Activated naive CD4-positive, alpha-beta T cell treated with anti-CD3 and anti-CD28 coated beads for 36 hours (primary cell): ENCODE measurements around the gene EDN3. TPM values are rescaled to one million over a fixed set of nuclear protein-coding genes. Genes with fewer than 3 reads are reported as not detected.

ENCODE experiments used
- CTCF ChIA-PET: fragments of 350-600 bp; sonication (Branson Sonifier 250); formaldehyde crosslinking; loops from one replicate; lab custom pipeline; 2021; ENCODE audit warnings: antibody characterized with exemption; lab: Charles Lee
- DNase-seq: peaks from one replicate; pipeline ENCODE4 v3.0.0-alpha.2; 2020
- H3K27ac Mint-ChIP-seq: one replicate; pipeline ENCODE4 v1.8.0; 2021; ENCODE audit warnings: mild to moderate bottlenecking, mixed read lengths
- H3K27me3 Mint-ChIP-seq: one replicate; pipeline ENCODE4 v1.8.0; 2021; ENCODE audit warnings: low read depth, mixed read lengths
- H3K36me3 Mint-ChIP-seq: one replicate; pipeline ENCODE4 v1.8.0; 2021; ENCODE audit warnings: low read depth, mixed read lengths
- H3K4me1 Mint-ChIP-seq: one replicate; pipeline ENCODE4 v1.8.0; 2021; ENCODE audit warnings: low read depth, mixed read lengths
- H3K4me3 Mint-ChIP-seq: one replicate; pipeline ENCODE4 v1.8.0; 2021; ENCODE audit warnings: mild to moderate bottlenecking, moderate library complexity, mixed read lengths
- H3K9me3 Mint-ChIP-seq: one replicate; pipeline ENCODE4 v1.8.0; 2021; ENCODE audit warnings: mixed read lengths
- intact Hi-C: fragments of 100-400 bp; cut with micrococcal nuclease; formaldehyde crosslinking; loops from one replicate; pipeline ENCODE4 v1.15.1; 2023
- total RNA-seq, 2 experiments: library from RNA; stranded (reverse); gene quantifications; one replicate each; pipeline ENCODE4 v1.2.3, GENCODE V29; 2021

The EDN3 gene
- total RNA-seq, 2 experiments from 2014 or later: not detected

GRCh38 chr20:59276938-59277337, 23.5 kb upstream of the EDN3 start:
- intact Hi-C loops: no loop called here
- H3K36me3 Mint-ChIP-seq: no peaks in the 10 kb centered on the region
- H3K27ac Mint-ChIP-seq: no peak overlapping the region
- DNase-seq: no peak
- CTCF ChIA-PET: interaction anchor here (0.6 kb wide), 1 partner anchor 339 kb away, joined by 3 read pairs; no protein-coding TSS in a partner anchor
- peaks cover 15% of the 10 kb centered on the region for H3K4me1 Mint-ChIP-seq
- H3K9me3 Mint-ChIP-seq: no peaks in the 10 kb centered on the region
- no peak overlapping the region for H3K4me3 Mint-ChIP-seq
- H3K27me3 Mint-ChIP-seq: no peaks in the 10 kb centered on the region

GRCh38 chr20:59284470-59284869, 15.9 kb upstream of the EDN3 start:
- Mint-ChIP-seq H3K27me3 (no peaks in the 10 kb centered on the region), H3K9me3 (no peaks in the 10 kb centered on the region), H3K36me3 (no peaks in the 10 kb centered on the region), H3K4me3 (no peak overlapping the region), H3K27ac (no peak overlapping the region), H3K4me1 (no peaks in the 10 kb centered on the region)
- intact Hi-C loops: no loop called here
- DNase-seq: no peak
- CTCF ChIA-PET: interaction anchor here (0.5 to 0.9 kb wide), 3 partner anchors 17 to 77 kb away, joined by 3 to 4 read pairs (median 3); no protein-coding TSS in a partner anchor

- H3K27ac Mint-ChIP-seq: no peak overlapping the region
- DNase-seq: no peak
- CTCF ChIA-PET: no interaction called here
- intact Hi-C loops: no loop called here
- no peaks in the 10 kb centered on the region for H3K4me1 Mint-ChIP-seq
- no peak overlapping the region for H3K4me3 Mint-ChIP-seq
- no peaks in the 10 kb centered on the region for H3K27me3 Mint-ChIP-seq
- no peaks in the 10 kb centered on the region for H3K36me3 Mint-ChIP-seq
- no peaks in the 10 kb centered on the region for H3K9me3 Mint-ChIP-seq
Measured at GRCh38 chr20:59289994-59290393, 10.4 kb upstream of the EDN3 start.

- no peaks in the 10 kb centered on the region for H3K27me3 Mint-ChIP-seq
- no peak overlapping the region for H3K4me3 Mint-ChIP-seq
- H3K36me3 Mint-ChIP-seq: no peaks in the 10 kb centered on the region
- H3K27ac Mint-ChIP-seq: no peak overlapping the region
- H3K9me3 Mint-ChIP-seq: no peaks in the 10 kb centered on the region
- CTCF ChIA-PET: no interaction called here
- DNase-seq: no peak
- H3K4me1 Mint-ChIP-seq: no peaks in the 10 kb centered on the region
- intact Hi-C loops: no loop called here
Measured at GRCh38 chr20:59291740-59292383, 8.5 kb upstream of the EDN3 start.

- intact Hi-C loops: no loop called here
- no peaks in the 10 kb centered on the region for H3K36me3 Mint-ChIP-seq
- H3K4me1 Mint-ChIP-seq: no peaks in the 10 kb centered on the region
- no peak overlapping the region for H3K4me3 Mint-ChIP-seq
- peaks cover 11% of the 10 kb centered on the region for H3K27me3 Mint-ChIP-seq
- H3K9me3 Mint-ChIP-seq: no peaks in the 10 kb centered on the region
- DNase-seq: no peak
- CTCF ChIA-PET: no interaction called here
- no peak overlapping the region for H3K27ac Mint-ChIP-seq
Measured at GRCh38 chr20:59295531-59295930, 4.9 kb upstream of the EDN3 start.

GRCh38 chr20:59297686-59298085, 2.7 kb upstream of the EDN3 start:
- H3K27ac Mint-ChIP-seq: no peak overlapping the region

GRCh38 chr20:59299945-59300332, 472 bp upstream of the EDN3 start:
- Mint-ChIP-seq H3K27me3 (peaks cover 14% of the 10 kb centered on the region), H3K4me1 (peaks cover 2% of the 10 kb centered on the region), H3K4me3 (no peak overlapping the region), H3K36me3 (no peaks in the 10 kb centered on the region), H3K9me3 (no peaks in the 10 kb centered on the region), H3K27ac (no peak overlapping the region)
- CTCF ChIA-PET: interaction anchor here (1.0 kb wide), 1 partner anchor 33 kb away, joined by 5 read pairs; no protein-coding TSS in a partner anchor
- intact Hi-C loops: no loop called here
- no peak for DNase-seq

More at GRCh38 chr20:59297686-59298085, 2.7 kb upstream of the EDN3 start:
- intact Hi-C loops: no loop called here
- DNase-seq: no peak
- Mint-ChIP-seq H3K9me3 (no peaks in the 10 kb centered on the region), H3K27me3 (peaks cover 14% of the 10 kb centered on the region), H3K36me3 (no peaks in the 10 kb centered on the region), H3K4me3 (no peak overlapping the region), H3K4me1 (no peaks in the 10 kb centered on the region)
- CTCF ChIA-PET: no interaction called here

- Mint-ChIP-seq H3K27me3 (peaks cover 14% of the 10 kb centered on the region), H3K4me3 (no peak overlapping the region), H3K9me3 (no peaks in the 10 kb centered on the region), H3K36me3 (no peaks in the 10 kb centered on the region), H3K27ac (no peak overlapping the region), H3K4me1 (peaks cover 2% of the 10 kb centered on the region)
- DNase-seq: no peak
- CTCF ChIA-PET: no interaction called here
- intact Hi-C loops: no loop called here
Measured at GRCh38 chr20:59301343-59302007, 1.1 kb downstream of the EDN3 start.

- CTCF ChIA-PET: no interaction called here
- Mint-ChIP-seq H3K4me1 (peaks cover 2% of the 10 kb centered on the region), H3K4me3 (no peak overlapping the region), H3K27ac (no peak overlapping the region), H3K27me3 (peaks cover 3% of the 10 kb centered on the region), H3K9me3 (no peaks in the 10 kb centered on the region), H3K36me3 (no peaks in the 10 kb centered on the region)
- no peak for DNase-seq
- intact Hi-C loops: no loop called here
Measured at GRCh38 chr20:59305908-59306655, 5.7 kb downstream of the EDN3 start.

GRCh38 chr20:59307270-59307669, 6.9 kb downstream of the EDN3 start:
- CTCF ChIA-PET: interaction anchor here (0.6 kb wide), 1 partner anchor 203 kb away, joined by 6 read pairs; no protein-coding TSS in a partner anchor
- no peak overlapping the region for H3K4me3 Mint-ChIP-seq
- H3K36me3 Mint-ChIP-seq: no peaks in the 10 kb centered on the region
- intact Hi-C loops: no loop called here
- DNase-seq: no peak
- no peak overlapping the region for H3K27ac Mint-ChIP-seq
- H3K27me3 Mint-ChIP-seq: peaks cover 1% of the 10 kb centered on the region
- no peaks in the 10 kb centered on the region for H3K9me3 Mint-ChIP-seq
- peaks cover 2% of the 10 kb centered on the region for H3K4me1 Mint-ChIP-seq

- no peak for DNase-seq
- H3K36me3 Mint-ChIP-seq: no peaks in the 10 kb centered on the region
- intact Hi-C loops: no loop called here
- no peaks in the 10 kb centered on the region for H3K9me3 Mint-ChIP-seq
- H3K27ac Mint-ChIP-seq: no peak overlapping the region
- CTCF ChIA-PET: interaction anchor here (0.6 kb wide), 1 partner anchor 117 kb away, joined by 4 read pairs; no protein-coding TSS in a partner anchor
- no peaks in the 10 kb centered on the region for H3K27me3 Mint-ChIP-seq
- no peak overlapping the region for H3K4me3 Mint-ChIP-seq
- H3K4me1 Mint-ChIP-seq: peaks cover 1% of the 10 kb centered on the region
Measured at GRCh38 chr20:59308493-59309201, 8.2 kb downstream of the EDN3 start.

GRCh38 chr20:59309218-59309617, 8.8 kb downstream of the EDN3 start:
- CTCF ChIA-PET: no interaction called here
- Mint-ChIP-seq H3K9me3 (no peaks in the 10 kb centered on the region), H3K27ac (no peak overlapping the region), H3K36me3 (no peaks in the 10 kb centered on the region), H3K27me3 (no peaks in the 10 kb centered on the region), H3K4me3 (no peak overlapping the region), H3K4me1 (no peaks in the 10 kb centered on the region)
- intact Hi-C loops: no loop called here
- DNase-seq: no peak
